Heart left ventricle (tissue), 13 donors: ENCODE results near the gene OXSR1.

ENCODE experiments used
- CTCF ChIP-seq, 12 donors: fragments of 200-600 bp; sonication (generic) in 4 of 12; IDR thresholded peaks; one replicate each; pipeline versions ENCODE4 v1.5.0 to v1.8.0; 2018 to 2022; ENCODE audit warnings: antibody characterized with exemption in 12 of 12, mild to moderate bottlenecking in 5 of 12
- POLR2A ChIP-seq, 2 donors: fragments of 450-650 bp; IDR thresholded peaks; one replicate each; pipeline ENCODE4 v1.6.1; 2017; ENCODE audit warnings: antibody characterized with exemption in 2 of 2, mild to moderate bottlenecking in 2 of 2, moderate library complexity in 2 of 2
- donor health status: ischemic (EF 13 %, LVEDD 7.1; RV severe dilation, severe dysfunction).
- donor health status: DM: no; HTN: yes; CAD: no.
- donor health status: DM: no; HTN: no; CAD: no.
- donor health status: ischemic (EF 25% LVEDD 6.9; RV normal size, moderate dysfunction).
- donor health status: ischemic (EF 25% LVEDD 5.7; RV mildly dilated, moderate dysfunction).
- donor health status: ischemic (EF 35%, LVEDD 5.7; RV mildly dilated, moderate dysfunction).
- donor health status: nonischemic (EF 11% LVEDD 7.7; RV severe dilation, severe dysfunction).
- donor health status: DM: yes; HTN: yes; CAD: no.
- donor health status: PGD.
- donor health status: ischemic (EF 29% LVEDD 5.4; RV normal size, mild dysfunction).
- donor health status: nonischemic (EF 23%, LVEDD 6.1; RV moderate dilation, normal function).

- TF ChIP-seq CTCF (IDR thresholded peaks at IDR 0.05) (no peak), POLR2A (IDR thresholded peaks at IDR 0.05) (no peak)
Measured at GRCh38 chr3:38264779-38265178, 99.4 kb downstream of the OXSR1 start.
